Epithelial cell of proximal tubule (primary cell): ENCODE measurements around the gene PLXNA2. TPM values are rescaled to one million over a fixed set of nuclear protein-coding genes. Genes with fewer than 3 reads are reported as not detected.

Source experiments
- DNase-seq: peaks from one replicate; pipeline ENCODE4 v3.0.0-alpha.2; 2011; ENCODE audit warnings: low read depth
- H3K4me3 ChIP-seq: 2 replicates; pipeline ENCODE4 v1.5.1; 2011; ENCODE audit warnings: low read depth, mild to moderate bottlenecking, low read length
- CTCF ChIP-seq: conservative IDR thresholded peaks from 2 replicates; pipeline ENCODE4 v1.5.1; 2012; ENCODE audit warnings: low read depth, mild to moderate bottlenecking, low read length
- total RNA-seq: library from RNA; depleted of rRNA; stranded (reverse); fragments of >200 nt; gene quantifications from 2 replicates; pipeline ENCODE4 v1.2.3, GENCODE V29; 2015

PLXNA2 gene
- total RNA-seq, 1 donor from 2014 or later, result 5.7 TPM

- no peak for DNase-seq
- H3K4me3 ChIP-seq, result no peak overlapping the region
- TF ChIP-seq CTCF, result no peak
Observed at GRCh38 chr1:208157769-208158168, 86.4 kb downstream of the PLXNA2 start.

GRCh38 chr1:208156741-208157140, 87.4 kb downstream of the PLXNA2 start:
- no peak for DNase-seq
- no peak overlapping the region for H3K4me3 ChIP-seq
- TF ChIP-seq CTCF, result no peak

- H3K4me3 ChIP-seq, result no peak overlapping the region
- no peak for DNase-seq
- TF ChIP-seq CTCF, result no peak
Observed at GRCh38 chr1:208156310-208156709, 87.9 kb downstream of the PLXNA2 start.

- TF ChIP-seq CTCF, result no peak
- DNase-seq, result no peak
- H3K4me3 ChIP-seq, result no peak overlapping the region
Observed at GRCh38 chr1:208154679-208155642, 89.2 kb downstream of the PLXNA2 start.

- no peak for DNase-seq
- TF ChIP-seq CTCF, result no peak
Observed at GRCh38 chr1:208154040-208154439, 90.1 kb downstream of the PLXNA2 start.

GRCh38 chr1:208153386-208153785, 90.8 kb downstream of the PLXNA2 start:
- H3K4me3 ChIP-seq, result no peak overlapping the region
- DNase-seq, result no peak
- TF ChIP-seq CTCF, result no peak

More at GRCh38 chr1:208154040-208154439, 90.1 kb downstream of the PLXNA2 start:
- H3K4me3 ChIP-seq, result no peak overlapping the region
